HG03196 (cell line): ENCODE results near the gene FBXO44.

Experiments
- ATAC-seq: cut with Tn5 transposase; IDR thresholded peaks from one replicate; pipeline ENCODE4 v1.9.1; 2021; ENCODE audit not compliant: unreplicated experiment

Gene FBXO44

GRCh38 chr1:11685210-11685752 is 30.6 kb downstream of the FBXO44 start:
- ATAC-seq: no peak

- no peak for ATAC-seq
Measured at GRCh38 chr1:11688506-11688905, 33.8 kb downstream of the FBXO44 start.

- no peak for ATAC-seq
Measured at GRCh38 chr1:11690397-11691301, 36.0 kb downstream of the FBXO44 start.

GRCh38 chr1:11691302-11691914 is 36.7 kb downstream of the FBXO44 start, which contains the start of gene DRAXIN:
TSS of gene DRAXIN (plus strand) at chr1:11691710. CDS start at chr1:11706259, 14,549 bp downstream.
- no peak for ATAC-seq

- no peak for ATAC-seq
Measured at GRCh38 chr1:11691928-11692711, 37.4 kb downstream of the FBXO44 start.

GRCh38 chr1:11693024-11693590 is 38.4 kb downstream of the FBXO44 start:
- no peak for ATAC-seq

- no peak for ATAC-seq
Measured at GRCh38 chr1:11693917-11694316, 39.2 kb downstream of the FBXO44 start.

- no peak for ATAC-seq
Measured at GRCh38 chr1:11695861-11696260, 41.2 kb downstream of the FBXO44 start.

- no peak for ATAC-seq
Measured at GRCh38 chr1:11697188-11697892, 42.7 kb downstream of the FBXO44 start.

- ATAC-seq: no peak
Measured at GRCh38 chr1:11697893-11698210, 43.2 kb downstream of the FBXO44 start.

GRCh38 chr1:11700601-11701467 is 46.2 kb downstream of the FBXO44 start:
- no peak for ATAC-seq

GRCh38 chr1:11701551-11701961 is 46.9 kb downstream of the FBXO44 start:
- no peak for ATAC-seq

GRCh38 chr1:11701981-11702803 is 47.5 kb downstream of the FBXO44 start:
- ATAC-seq: no peak

GRCh38 chr1:11703357-11704193 is 48.9 kb downstream of the FBXO44 start:
- ATAC-seq: no peak

GRCh38 chr1:11704194-11704529 is 49.5 kb downstream of the FBXO44 start:
- no peak for ATAC-seq

GRCh38 chr1:11704691-11705475 is 50.2 kb downstream of the FBXO44 start:
- ATAC-seq: no peak

- no peak for ATAC-seq
Measured at GRCh38 chr1:11705596-11705995, 50.9 kb downstream of the FBXO44 start.
